IPS-15b (cell line): Measurements from ENCODE around the gene ACCS.
A peak's percentile ranks its signal among the peaks of the same experiment; 100 is the strongest.

Experiments
- H3K27me3 ChIP-seq: one replicate; pipeline ENCODE4 v1.6.1; 2013; ENCODE audit warnings: low read length; ENCODE audit not compliant: control insufficient read depth, insufficient read depth
- H3K36me3 ChIP-seq: one replicate; pipeline ENCODE4 v1.6.1; 2013; ENCODE audit warnings: low read length; ENCODE audit not compliant: control insufficient read depth, insufficient read depth
- H3K4me1 ChIP-seq: one replicate; pipeline ENCODE4 v1.6.1; 2013; ENCODE audit warnings: mild to moderate bottlenecking, low read length; ENCODE audit not compliant: control insufficient read depth, insufficient read depth
- H3K4me3 ChIP-seq: one replicate; pipeline ENCODE4 v1.5.1; 2013; ENCODE audit warnings: low read depth, low read length
- H3K9ac ChIP-seq: one replicate; pipeline ENCODE4 v1.6.1; 2013; ENCODE audit warnings: low read depth, mild to moderate bottlenecking, low read length
- H3K9me3 ChIP-seq: one replicate; pipeline ENCODE4 v1.6.1; 2013; ENCODE audit warnings: mild to moderate bottlenecking, low read length; ENCODE audit not compliant: control insufficient read depth, insufficient read depth

The ACCS gene

GRCh38 chr11:44047298-44047697 lies 18.8 kb upstream of the ACCS start:
- H3K9ac ChIP-seq = no peak overlapping the region
- no peak overlapping the region for H3K4me3 ChIP-seq
- H3K27me3 ChIP-seq = peaks cover 4% of the 10 kb centered on the region
- H3K36me3 ChIP-seq = no peaks in the 10 kb centered on the region
- no peaks in the 10 kb centered on the region for H3K4me1 ChIP-seq
- H3K9me3 ChIP-seq = no peaks in the 10 kb centered on the region

DNA sequence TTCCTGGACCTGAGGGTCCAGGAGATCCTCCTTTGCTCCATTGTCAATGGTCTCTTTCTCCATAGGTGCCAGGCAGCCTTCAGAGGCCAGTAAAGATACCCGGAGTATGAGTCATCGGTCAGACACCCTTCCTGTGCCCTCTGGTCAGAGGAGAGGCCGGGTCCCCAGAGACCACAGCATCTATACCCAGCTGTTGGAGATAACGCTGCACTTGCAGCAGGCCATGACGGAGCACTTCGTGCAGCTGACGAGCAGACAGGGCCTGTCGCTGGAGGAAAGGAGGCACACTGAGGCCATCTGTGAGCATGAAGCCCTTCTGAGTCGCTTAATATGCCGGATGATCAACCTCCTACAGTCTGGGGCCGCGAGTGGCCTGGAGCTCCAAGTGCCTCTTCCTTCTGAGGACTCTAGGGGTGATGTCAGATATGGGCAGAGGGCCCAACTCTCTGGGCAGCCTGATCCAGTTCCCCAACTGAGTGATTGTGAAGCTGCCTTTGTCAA lies 18.1 kb upstream of the ACCS start, which contains the start of gene ACCSL:
TSS of gene ACCSL (plus strand) at position 51 of the 501 bp plus-strand sequence. CDS start at position 107, 56 bp downstream.
- Histone ChIP-seq H3K36me3 (no peaks in the 10 kb centered on the region), H3K4me3 (no peak within 1 kb of the TSS), H3K27me3 (peaks cover 4% of the 10 kb centered on the region), H3K4me1 (no peaks in the 10 kb centered on the region), H3K9me3 (no peaks in the 10 kb centered on the region), H3K9ac (no peak within 1 kb of the TSS)

DNA sequence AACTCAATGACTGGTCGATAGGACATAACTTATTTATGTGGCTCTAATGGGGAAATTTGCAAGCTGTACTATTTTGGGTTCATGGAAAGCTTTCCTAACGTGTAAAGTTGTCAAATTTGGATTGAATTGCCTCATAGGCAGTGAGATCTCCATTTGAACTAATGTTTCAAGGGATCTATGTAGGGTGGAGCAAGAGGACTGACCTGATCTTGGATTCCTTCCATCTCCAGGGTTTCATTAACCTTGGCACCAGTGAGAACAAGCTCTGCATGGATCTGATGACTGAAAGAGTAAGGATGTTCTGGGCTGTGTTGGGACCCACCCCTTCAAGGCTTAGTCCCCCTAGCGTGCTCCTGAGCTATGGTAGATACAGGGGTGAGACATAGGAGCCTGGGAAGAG lies 16.2 kb upstream of the ACCS start:
- H3K27me3 ChIP-seq = no peaks in the 10 kb centered on the region

GRCh38 chr11:44051171-44051570 lies 14.9 kb upstream of the ACCS start:
- Histone ChIP-seq H3K9me3 (no peaks in the 10 kb centered on the region), H3K36me3 (no peaks in the 10 kb centered on the region), H3K4me1 (no peaks in the 10 kb centered on the region), H3K27me3 (peaks cover 4% of the 10 kb centered on the region), H3K4me3 (no peak overlapping the region), H3K9ac (no peak overlapping the region)

More for the DNA sequence above, 16.2 kb upstream of the ACCS start:
- Histone ChIP-seq H3K9me3 (no peaks in the 10 kb centered on the region), H3K36me3 (no peaks in the 10 kb centered on the region), H3K4me3 (no peak overlapping the region), H3K9ac (no peak overlapping the region), H3K4me1 (no peaks in the 10 kb centered on the region)

DNA sequence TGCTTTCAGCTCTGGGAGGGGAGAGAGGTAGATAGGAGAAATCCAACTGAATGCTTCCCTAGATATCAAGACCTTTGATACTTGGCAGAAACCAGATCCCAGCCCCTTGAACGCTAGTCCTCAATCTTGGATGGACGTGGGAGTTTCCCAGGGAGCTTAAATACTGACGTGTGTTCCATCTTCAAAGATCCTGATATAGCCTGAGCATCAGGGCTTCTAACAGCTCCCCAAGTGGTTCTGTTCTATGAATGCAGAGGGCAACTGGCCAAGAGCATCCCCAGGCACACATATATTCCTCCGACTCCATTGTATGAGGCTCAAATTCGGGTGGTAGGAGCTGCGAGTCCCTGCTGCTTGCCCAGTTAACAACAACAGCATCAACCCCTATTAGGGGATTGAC lies 8.7 kb upstream of the ACCS start:
- H3K9ac ChIP-seq = no peak overlapping the region
- peaks cover 4% of the 10 kb centered on the region for H3K27me3 ChIP-seq
- no peaks in the 10 kb centered on the region for H3K36me3 ChIP-seq
- H3K4me1 ChIP-seq = no peaks in the 10 kb centered on the region
- no peak overlapping the region for H3K4me3 ChIP-seq
- H3K9me3 ChIP-seq = no peaks in the 10 kb centered on the region

DNA sequence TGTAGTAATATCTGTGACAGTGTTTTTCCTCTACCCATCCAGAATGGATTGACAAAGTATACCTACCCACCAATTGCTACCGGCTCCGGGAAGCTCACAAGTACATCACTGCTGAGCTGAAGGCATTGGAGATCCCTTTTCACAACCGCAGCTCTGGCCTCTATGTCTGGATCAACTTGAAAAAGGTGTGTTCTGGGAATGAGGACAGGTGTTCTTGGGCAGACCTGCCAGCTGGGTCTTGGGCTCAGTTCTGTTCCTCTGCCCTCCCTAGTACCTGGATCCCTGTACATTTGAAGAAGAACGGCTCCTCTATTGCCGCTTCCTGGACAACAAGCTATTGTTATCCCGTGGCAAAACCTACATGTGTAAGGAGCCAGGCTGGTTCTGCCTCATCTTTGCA lies 7.8 kb upstream of the ACCS start:
- Histone ChIP-seq H3K27me3 (peaks cover 4% of the 10 kb centered on the region), H3K36me3 (no peaks in the 10 kb centered on the region), H3K4me3 (no peak overlapping the region), H3K4me1 (no peaks in the 10 kb centered on the region), H3K9ac (no peak overlapping the region), H3K9me3 (no peaks in the 10 kb centered on the region)

DNA sequence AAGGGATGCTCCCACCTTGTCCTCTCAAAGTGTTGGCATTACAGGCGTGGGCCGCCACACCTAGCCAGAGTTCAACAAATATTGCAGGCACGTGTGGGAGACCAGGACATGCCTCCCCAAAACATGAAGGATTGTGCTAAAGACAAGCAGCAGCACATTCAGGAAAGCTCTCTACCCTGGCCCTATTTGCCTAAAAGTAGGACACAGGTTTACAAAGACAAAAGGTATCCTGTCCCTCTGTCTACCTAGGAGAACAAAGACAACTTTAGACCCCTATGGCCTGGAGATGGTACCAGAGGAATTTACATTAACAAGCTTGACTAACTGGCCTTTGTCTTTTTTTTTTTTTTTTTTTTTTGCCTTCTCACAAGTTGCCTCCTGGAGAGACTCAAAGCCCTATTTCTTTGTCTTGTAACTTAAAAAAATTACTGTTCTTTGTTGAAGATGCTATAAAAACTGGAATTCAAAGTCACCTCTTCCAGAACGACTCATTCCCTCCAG lies 859 bp upstream of the ACCS start:
- H3K27me3 ChIP-seq = peaks cover 17% of the 10 kb centered on the region
- no peaks in the 10 kb centered on the region for H3K36me3 ChIP-seq
- no peaks in the 10 kb centered on the region for H3K9me3 ChIP-seq
- H3K4me3 ChIP-seq = peak overlapping the region; percentile 83
- H3K9ac ChIP-seq = no peak overlapping the region
- H3K4me1 ChIP-seq = peaks cover 4% of the 10 kb centered on the region

DNA sequence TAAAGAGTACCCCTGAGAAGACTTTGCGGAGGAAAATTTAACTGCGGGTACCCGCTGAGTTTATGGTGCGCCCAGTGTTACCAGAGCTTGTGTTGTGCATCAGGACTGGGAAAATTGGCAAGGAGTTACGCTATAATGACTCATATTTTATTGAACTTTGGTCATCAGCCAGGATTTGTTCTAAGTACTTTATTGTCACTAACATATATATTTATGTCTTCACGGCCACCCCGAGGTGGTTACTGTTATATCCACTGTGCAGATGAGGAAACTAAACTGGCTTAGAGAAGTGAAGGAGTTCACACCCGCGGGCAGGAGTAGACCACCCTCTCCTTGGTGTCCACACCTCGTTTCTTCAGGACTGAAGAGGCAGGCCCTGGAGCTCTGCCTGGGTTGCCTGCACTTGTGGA lies 667 bp downstream of the ACCS start:
- Histone ChIP-seq H3K9ac (peak overlapping the region; percentile 66), H3K9me3 (no peaks in the 10 kb centered on the region), H3K27me3 (peaks cover 17% of the 10 kb centered on the region), H3K4me1 (peaks cover 4% of the 10 kb centered on the region), H3K36me3 (no peaks in the 10 kb centered on the region), H3K4me3 (peak overlapping the region; percentile 83)

GRCh38 chr11:44067266-44067665 lies 1.2 kb downstream of the ACCS start:
- H3K4me1 ChIP-seq = peaks cover 4% of the 10 kb centered on the region
- no peak overlapping the region for H3K4me3 ChIP-seq
- no peaks in the 10 kb centered on the region for H3K9me3 ChIP-seq
- H3K27me3 ChIP-seq = peaks cover 17% of the 10 kb centered on the region
- no peak overlapping the region for H3K9ac ChIP-seq
- no peaks in the 10 kb centered on the region for H3K36me3 ChIP-seq

- peaks cover 4% of the 10 kb centered on the region for H3K4me1 ChIP-seq
- no peak overlapping the region for H3K4me3 ChIP-seq
- no peaks in the 10 kb centered on the region for H3K9me3 ChIP-seq
- no peak overlapping the region for H3K9ac ChIP-seq
- no peaks in the 10 kb centered on the region for H3K36me3 ChIP-seq
- H3K27me3 ChIP-seq = peaks cover 17% of the 10 kb centered on the region
Observed at GRCh38 chr11:44068180-44068579, 2.1 kb downstream of the ACCS start.

GRCh38 chr11:44071157-44071556 lies 5.1 kb downstream of the ACCS start:
- peaks cover 17% of the 10 kb centered on the region for H3K27me3 ChIP-seq
- H3K9ac ChIP-seq = no peak overlapping the region
- H3K4me1 ChIP-seq = no peaks in the 10 kb centered on the region
- H3K9me3 ChIP-seq = no peaks in the 10 kb centered on the region
- no peak overlapping the region for H3K4me3 ChIP-seq
- no peaks in the 10 kb centered on the region for H3K36me3 ChIP-seq

- Histone ChIP-seq H3K36me3 (no peaks in the 10 kb centered on the region), H3K27me3 (peaks cover 2% of the 10 kb centered on the region), H3K4me1 (no peaks in the 10 kb centered on the region), H3K4me3 (no peak overlapping the region), H3K9me3 (no peaks in the 10 kb centered on the region), H3K9ac (no peak overlapping the region)
Observed at GRCh38 chr11:44072757-44073658, 6.9 kb downstream of the ACCS start.
